GM21381 (cell line): ENCODE results near the gene TMEM123.

Experiments
- ATAC-seq: cut with Tn5 transposase; IDR thresholded peaks from one replicate; pipeline ENCODE4 v1.9.1; 2021; ENCODE audit warnings: mild to moderate bottlenecking, moderate library complexity; ENCODE audit not compliant: unreplicated experiment

The TMEM123 gene

DNA sequence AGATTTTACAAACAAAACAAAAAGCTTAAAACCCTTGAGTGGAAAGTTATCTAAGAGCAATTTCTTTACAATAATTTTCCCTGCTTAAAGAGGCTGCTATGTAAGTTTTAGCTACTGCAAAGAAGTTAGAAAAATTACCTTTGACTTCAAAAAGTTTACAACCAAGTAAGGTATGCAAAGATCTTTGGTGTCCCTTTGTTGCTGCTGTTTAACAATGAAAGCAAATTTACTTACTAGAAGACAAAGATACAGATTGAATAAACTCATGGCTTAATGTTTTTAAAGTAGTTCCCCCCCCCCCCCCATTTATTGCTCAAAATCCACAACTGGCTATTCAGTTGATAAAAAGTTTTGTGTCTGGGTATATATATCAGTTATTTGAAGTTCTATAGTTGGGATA, 26.0 kb downstream of the TMEM123 start:
- no peak for ATAC-seq

- no peak for ATAC-seq
Observed at GRCh38 chr11:102426000-102426399, 26.6 kb downstream of the TMEM123 start.

DNA sequence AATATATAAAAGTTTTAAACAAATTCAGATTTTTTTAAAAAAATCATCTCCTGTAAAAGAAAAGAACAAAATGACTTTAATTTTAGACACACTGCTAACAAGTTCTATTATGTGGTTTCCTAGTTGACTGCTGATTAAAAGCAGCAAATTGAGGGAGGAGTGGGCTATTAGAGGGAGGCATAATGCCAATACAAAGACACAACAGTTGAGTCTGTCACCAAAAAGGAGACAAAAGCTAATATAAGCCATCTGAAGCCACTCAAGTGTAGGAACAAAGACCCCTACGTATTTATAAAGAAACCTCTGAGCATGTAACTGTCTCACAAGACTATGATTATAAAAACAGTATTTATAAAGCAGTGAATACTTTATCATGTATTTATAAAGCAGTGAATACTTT, 28.6 kb downstream of the TMEM123 start:
- no peak for ATAC-seq

- no peak for ATAC-seq
Observed at GRCh38 chr11:102422817-102423712, 29.5 kb downstream of the TMEM123 start.

- no peak for ATAC-seq
Observed at GRCh38 chr11:102421261-102421660, 31.3 kb downstream of the TMEM123 start.

- ATAC-seq: peak; percentile 83
Observed at GRCh38 chr11:102420547-102420946, 32.0 kb downstream of the TMEM123 start.

- ATAC-seq: no peak
Observed at GRCh38 chr11:102419181-102419580, 33.4 kb downstream of the TMEM123 start.

- ATAC-seq: no peak
Observed at GRCh38 chr11:102416976-102417375, 35.6 kb downstream of the TMEM123 start.

GRCh38 chr11:102415304-102415916, 37.2 kb downstream of the TMEM123 start:
- ATAC-seq: no peak

DNA sequence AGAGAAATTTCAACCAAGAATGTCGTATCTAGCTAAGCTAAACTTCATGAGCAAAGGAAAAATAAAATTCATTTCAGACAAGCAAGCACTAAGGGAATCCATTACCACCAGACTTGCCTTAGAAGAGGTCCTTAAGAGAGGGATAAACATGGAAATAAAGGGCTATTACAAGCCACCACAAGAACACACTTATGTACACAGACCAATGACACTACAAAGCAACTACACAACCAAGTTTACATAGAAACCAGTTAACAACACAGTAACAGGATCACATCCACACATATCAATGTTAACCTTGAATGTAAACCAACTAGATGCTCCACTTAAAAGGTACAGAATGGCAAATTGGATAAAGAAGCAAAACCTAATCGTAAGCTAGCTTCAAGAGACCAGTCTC, 38.0 kb downstream of the TMEM123 start:
- ATAC-seq: no peak

DNA sequence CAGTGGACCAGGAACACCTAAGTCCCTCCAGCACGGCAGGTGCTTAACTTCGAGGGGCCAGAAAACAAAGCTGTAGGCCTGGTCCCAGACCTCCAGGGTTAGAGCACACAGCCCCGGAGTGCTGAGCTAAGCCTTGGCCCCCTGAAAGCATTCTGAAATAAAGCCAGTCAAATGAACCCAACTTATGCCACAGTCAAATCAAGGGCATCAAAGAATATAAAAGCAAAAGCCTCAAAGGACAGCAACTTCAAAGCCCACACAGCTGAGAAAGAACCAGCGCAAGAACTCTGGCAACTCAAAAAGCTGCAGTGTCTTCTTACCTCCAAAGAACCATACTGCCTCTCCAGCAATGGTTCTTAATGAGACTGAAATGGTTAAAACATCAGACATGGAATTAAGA, 39.1 kb downstream of the TMEM123 start:
- no peak for ATAC-seq

DNA sequence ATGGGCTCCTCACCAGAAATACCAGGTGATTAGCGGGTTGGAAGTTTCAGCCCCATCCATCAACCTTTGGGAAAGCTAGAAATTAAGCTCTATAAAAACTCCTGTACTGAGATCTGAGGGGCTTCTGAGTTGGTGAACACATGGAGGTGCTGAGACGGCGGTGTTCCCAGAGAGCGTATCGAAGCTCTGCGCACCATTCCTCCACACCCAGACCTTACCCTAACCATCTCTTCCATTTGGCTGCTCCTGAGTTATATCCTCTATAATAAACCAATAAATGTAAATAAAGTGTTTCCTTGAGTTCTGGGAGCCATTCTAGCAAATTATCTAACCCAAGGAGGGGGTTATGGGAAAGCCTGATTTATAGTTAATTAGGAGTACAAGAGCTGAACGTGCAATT, 41.4 kb downstream of the TMEM123 start:
- no peak for ATAC-seq

GRCh38 chr11:102410382-102410784, 42.2 kb downstream of the TMEM123 start:
- no peak for ATAC-seq

DNA sequence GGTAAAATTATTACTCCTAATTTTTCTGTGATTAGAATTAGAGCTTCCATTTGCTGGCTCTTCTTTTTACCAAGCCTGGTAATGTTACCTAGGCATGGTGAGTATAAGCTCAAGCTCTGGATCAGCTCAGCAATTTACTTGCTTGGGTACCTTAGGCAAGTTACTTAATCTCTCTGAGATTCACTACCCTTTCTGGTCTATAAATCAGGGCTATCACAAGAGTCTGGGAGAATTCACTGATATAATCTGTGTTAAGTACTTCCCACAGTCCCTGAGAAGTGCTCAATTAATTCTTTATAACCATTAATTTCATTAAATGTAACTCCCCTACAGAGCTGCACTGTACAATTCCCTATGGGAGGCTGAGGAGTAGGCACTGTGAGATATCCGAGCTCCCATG, 44.2 kb downstream of the TMEM123 start:
- no peak for ATAC-seq

GRCh38 chr11:102407901-102408300, 44.7 kb downstream of the TMEM123 start:
- no peak for ATAC-seq

GRCh38 chr11:102406099-102406498, 46.5 kb downstream of the TMEM123 start:
- ATAC-seq: no peak

DNA sequence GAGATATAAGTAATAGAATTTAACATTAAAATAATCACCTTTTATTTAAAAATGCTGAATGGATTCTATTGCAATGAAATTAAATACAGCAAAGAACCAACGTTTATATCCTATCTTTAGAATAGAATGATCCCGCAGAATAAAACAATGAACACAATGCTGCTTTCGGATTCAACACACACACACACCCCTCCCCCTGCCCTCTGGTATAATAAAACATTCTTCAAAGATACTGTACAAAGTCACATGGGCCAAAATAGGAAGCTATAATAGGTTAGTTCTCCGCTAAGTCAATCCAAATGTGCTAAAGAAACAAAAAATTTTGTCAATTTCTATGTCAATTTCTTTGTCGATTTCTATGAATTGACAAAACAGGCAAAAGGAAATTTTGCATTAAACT, 47.1 kb downstream of the TMEM123 start:
- ATAC-seq: no peak

- ATAC-seq: no peak
Observed at GRCh38 chr11:102402548-102402947, 50.0 kb downstream of the TMEM123 start.

- no peak for ATAC-seq
Observed at GRCh38 chr11:102401905-102402304, 50.7 kb downstream of the TMEM123 start.

- ATAC-seq: no peak
Observed at GRCh38 chr11:102400603-102401002, 52.0 kb downstream of the TMEM123 start.

DNA sequence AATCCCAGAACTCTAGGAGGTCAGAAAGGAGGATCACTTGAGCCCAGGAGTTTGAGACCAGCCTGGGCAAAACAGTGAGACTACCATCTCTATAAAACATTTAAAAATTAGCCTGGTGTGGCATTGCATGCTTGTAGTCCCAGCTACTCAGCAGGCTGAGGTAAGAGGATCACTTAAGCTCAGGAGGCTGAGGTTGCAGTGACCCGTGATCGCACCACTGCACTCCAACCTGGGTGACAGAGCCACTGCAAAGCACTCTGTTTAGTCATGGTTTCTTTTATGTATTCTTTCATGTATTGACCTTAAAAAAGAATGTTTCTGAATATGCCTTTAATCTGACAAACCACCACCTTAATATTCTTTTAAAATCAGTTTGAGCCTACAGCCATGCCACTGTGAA, 53.4 kb downstream of the TMEM123 start:
- no peak for ATAC-seq

DNA sequence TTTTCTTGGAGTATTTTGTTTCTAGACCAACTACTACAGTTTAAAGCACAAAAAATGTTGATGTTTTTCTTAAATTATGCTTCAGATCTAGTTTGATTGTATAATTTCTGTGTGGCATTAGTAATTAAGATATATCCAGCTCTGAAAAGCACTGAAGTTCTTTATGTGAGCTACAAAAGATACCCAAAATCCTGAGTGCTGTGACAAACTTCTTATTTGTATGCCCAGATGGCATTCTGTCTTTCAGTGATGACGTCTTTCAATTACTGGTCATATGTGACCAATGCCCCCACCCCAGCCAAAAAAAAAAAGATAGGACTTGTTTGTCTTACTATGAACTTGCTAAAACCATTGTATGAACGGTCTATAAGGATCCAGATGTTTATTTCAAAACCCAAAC, 54.3 kb downstream of the TMEM123 start:
- no peak for ATAC-seq
